Limb (tissue), 2 donors: ENCODE measurements around the gene CXorf58.
"Not testable (repeated sequence)": the region's sequence is repeated elsewhere in the genome, so short reads cannot be mapped to it uniquely, and the experiment has no call there.

ENCODE experiments used
- DNase-seq, 2 donors: peaks; one replicate each; pipeline ENCODE4 v3.0.0-alpha.2; 2016; ENCODE audit errors: extremely low spot score in 2 of 2

CXorf58 gene

GRCh38 chrX:23907498-23908218 is at the start of gene CXorf58, which contains the start of gene APOO:
Gene CXorf58, plus strand, starts transcription at chrX:23908006. Its CDS starts 2,297 bp downstream, at chrX:23910303.
Gene APOO, minus strand, starts transcription at chrX:23907938. Its CDS starts 236 bp downstream, at chrX:23907702.
- peak; percentile 91 to 92 for DNase-seq

GRCh38 chrX:23859238-23859637 is 48.6 kb upstream of the CXorf58 start:
- not testable (repeated sequence) for DNase-seq

GRCh38 chrX:23861215-23861896 is 46.5 kb upstream of the CXorf58 start:
- no peak for DNase-seq

GRCh38 chrX:23861952-23862351 is 45.9 kb upstream of the CXorf58 start:
- not testable (repeated sequence) for DNase-seq

- DNase-seq, result no peak
These were observed 43.0 kb upstream of the CXorf58 start for GRCh38 chrX:23864742-23865326.

GRCh38 chrX:23870041-23870440 is 37.8 kb upstream of the CXorf58 start:
- DNase-seq, result no peak

GRCh38 chrX:23871905-23872546 is 35.8 kb upstream of the CXorf58 start:
- DNase-seq, result no peak

- no peak for DNase-seq
These were observed 28.3 kb upstream of the CXorf58 start for GRCh38 chrX:23879380-23880090.

- no peak for DNase-seq
These were observed 24.0 kb upstream of the CXorf58 start for GRCh38 chrX:23883737-23884354.

GRCh38 chrX:23884427-23885024 is 23.3 kb upstream of the CXorf58 start:
- no peak for DNase-seq

- DNase-seq, result no peak
These were observed 22.0 kb upstream of the CXorf58 start for GRCh38 chrX:23885803-23886202.

- DNase-seq, result no peak
These were observed 20.4 kb upstream of the CXorf58 start for GRCh38 chrX:23887451-23887850.

GRCh38 chrX:23887918-23888317 is 19.9 kb upstream of the CXorf58 start:
- no peak for DNase-seq

GRCh38 chrX:23888887-23889501 is 18.8 kb upstream of the CXorf58 start:
- DNase-seq, result no peak

- no peak for DNase-seq
These were observed 16.9 kb upstream of the CXorf58 start for GRCh38 chrX:23890933-23891332.

GRCh38 chrX:23894993-23895392 is 12.8 kb upstream of the CXorf58 start:
- not testable (repeated sequence) for DNase-seq

- DNase-seq, result not testable (repeated sequence)
These were observed 11.3 kb upstream of the CXorf58 start for GRCh38 chrX:23896539-23896938.

GRCh38 chrX:23896981-23897380 is 10.8 kb upstream of the CXorf58 start:
- DNase-seq, result no peak

- no peak for DNase-seq
These were observed 9.3 kb upstream of the CXorf58 start for GRCh38 chrX:23898412-23898959.
